Measurements from ENCODE around the gene SLC4A1. TPM values are rescaled to one million over a fixed set of nuclear protein-coding genes. Genes with fewer than 3 reads are reported as not detected.
A peak's percentile ranks its signal among the peaks of the same experiment; 100 is the strongest.

The SLC4A1 gene
- total RNA-seq, 1 donor from 2014 or later = not detected

- H3K9me3 Mint-ChIP-seq (ENCODE audit: unreplicated experiment) = peaks cover 14% of the 10 kb centered on the region
- H3K27me3 Mint-ChIP-seq (ENCODE audit: unreplicated experiment) = peaks cover 3% of the 10 kb centered on the region
- no peak for TF ChIP-seq CTCF (IDR thresholded peaks at IDR 0.05; ENCODE audit: partially characterized antibody, unreplicated experiment)
- no peaks in the 10 kb centered on the region for H3K36me3 Mint-ChIP-seq (ENCODE audit: unreplicated experiment)
- H3K4me3 Mint-ChIP-seq (ENCODE audit: unreplicated experiment) = peak overlapping the region; percentile 59
- H3K4me1 Mint-ChIP-seq (ENCODE audit: low read depth, unreplicated experiment) = no peaks in the 10 kb centered on the region
- H3K27ac Mint-ChIP-seq (ENCODE audit: unreplicated experiment) = no peak overlapping the region
- no peak for DNase-seq
These were observed 13.4 kb downstream of the SLC4A1 start for GRCh38 chr17:44254361-44255095.

- no peak for TF ChIP-seq CTCF (IDR thresholded peaks at IDR 0.05; ENCODE audit: partially characterized antibody, unreplicated experiment)
- Mint-ChIP-seq H3K4me3 (ENCODE audit: unreplicated experiment) (no peak overlapping the region), H3K36me3 (ENCODE audit: unreplicated experiment) (no peaks in the 10 kb centered on the region), H3K9me3 (ENCODE audit: unreplicated experiment) (peaks cover 15% of the 10 kb centered on the region), H3K4me1 (ENCODE audit: low read depth, unreplicated experiment) (no peaks in the 10 kb centered on the region), H3K27ac (ENCODE audit: unreplicated experiment) (no peak overlapping the region), H3K27me3 (ENCODE audit: unreplicated experiment) (peaks cover 3% of the 10 kb centered on the region)
- no peak for DNase-seq
These were observed 14.9 kb downstream of the SLC4A1 start for GRCh38 chr17:44253006-44253405.

GRCh38 chr17:44251062-44251461, 16.9 kb downstream of the SLC4A1 start:
- H3K27ac Mint-ChIP-seq (ENCODE audit: unreplicated experiment) = no peak overlapping the region
- H3K4me1 Mint-ChIP-seq (ENCODE audit: low read depth, unreplicated experiment) = peaks cover 7% of the 10 kb centered on the region
- DNase-seq = no peak
- peaks cover 3% of the 10 kb centered on the region for H3K27me3 Mint-ChIP-seq (ENCODE audit: unreplicated experiment)
- H3K4me3 Mint-ChIP-seq (ENCODE audit: unreplicated experiment) = no peak overlapping the region
- peaks cover 8% of the 10 kb centered on the region for H3K9me3 Mint-ChIP-seq (ENCODE audit: unreplicated experiment)
- TF ChIP-seq CTCF (IDR thresholded peaks at IDR 0.05; ENCODE audit: partially characterized antibody, unreplicated experiment) = no peak
- H3K36me3 Mint-ChIP-seq (ENCODE audit: unreplicated experiment) = no peaks in the 10 kb centered on the region

- peaks cover 4% of the 10 kb centered on the region for H3K9me3 Mint-ChIP-seq (ENCODE audit: unreplicated experiment)
- H3K4me1 Mint-ChIP-seq (ENCODE audit: low read depth, unreplicated experiment) = peaks cover 10% of the 10 kb centered on the region
- no peak overlapping the region for H3K4me3 Mint-ChIP-seq (ENCODE audit: unreplicated experiment)
- no peak for DNase-seq
- no peaks in the 10 kb centered on the region for H3K36me3 Mint-ChIP-seq (ENCODE audit: unreplicated experiment)
- no peaks in the 10 kb centered on the region for H3K27me3 Mint-ChIP-seq (ENCODE audit: unreplicated experiment)
- H3K27ac Mint-ChIP-seq (ENCODE audit: unreplicated experiment) = no peak overlapping the region
- TF ChIP-seq CTCF (IDR thresholded peaks at IDR 0.05; ENCODE audit: partially characterized antibody, unreplicated experiment) = no peak
These were observed 18.3 kb downstream of the SLC4A1 start for GRCh38 chr17:44249501-44250246.
